ENCODE data around the gene CTNNA3.

GRCh38 chr10:66737241-66737640 is 958.8 kb downstream of the CTNNA3 start:
- no peak for TF ChIP-seq CTCF (conservative IDR thresholded peaks at IDR 0.05; ENCODE audit: low read length)
- TF ChIP-seq EZH2phosphoT487 (IDR thresholded peaks at IDR 0.05; ENCODE audit: borderline replicate concordance): no peak
